NCI-H748 (cell line): ENCODE results near the gene C4orf36.
A peak's percentile ranks its signal among the peaks of the same experiment; 100 is the strongest.
"Not testable (repeated sequence)": the region's sequence is repeated elsewhere in the genome, so short reads cannot be mapped to it uniquely, and the experiment has no call there.

Experiments used
- DNase-seq: peaks from one replicate; lab custom pipeline; 2025; ENCODE audit not compliant: unreplicated experiment; lab: John Stamatoyannopoulos, UW

C4orf36 gene

GRCh38 chr4:86917212-86918039, 25.2 kb upstream of the C4orf36 start:
- DNase-seq = no peak

- DNase-seq = no peak
Measured at GRCh38 chr4:86916392-86916791, 24.2 kb upstream of the C4orf36 start.

GRCh38 chr4:86910820-86911684, 18.8 kb upstream of the C4orf36 start:
- no peak for DNase-seq

GRCh38 chr4:86910369-86910768, 18.1 kb upstream of the C4orf36 start:
- no peak for DNase-seq

GRCh38 chr4:86909546-86910295, 17.5 kb upstream of the C4orf36 start:
- no peak for DNase-seq

- DNase-seq = no peak
Measured at GRCh38 chr4:86908251-86908657, 16.0 kb upstream of the C4orf36 start.

GRCh38 chr4:86901864-86902263, 9.6 kb upstream of the C4orf36 start:
- no peak for DNase-seq

- peak; percentile 8 for DNase-seq
Measured at GRCh38 chr4:86898562-86898961, 6.3 kb upstream of the C4orf36 start.

- no peak for DNase-seq
Measured at GRCh38 chr4:86896596-86896995, 4.4 kb upstream of the C4orf36 start.

- peak; percentile 65 for DNase-seq
Measured at GRCh38 chr4:86895692-86896488, 3.7 kb upstream of the C4orf36 start.

- DNase-seq = no peak
Measured at GRCh38 chr4:86894455-86894854, 2.2 kb upstream of the C4orf36 start.

- no peak for DNase-seq
Measured at GRCh38 chr4:86893136-86893535, 914 bp upstream of the C4orf36 start.

- no peak for DNase-seq
Measured at GRCh38 chr4:86892636-86892960, 376 bp upstream of the C4orf36 start.

GRCh38 chr4:86890790-86891189, 1.4 kb downstream of the C4orf36 start:
- DNase-seq = no peak

- no peak for DNase-seq
Measured at GRCh38 chr4:86879641-86880040, 12.6 kb downstream of the C4orf36 start.

GRCh38 chr4:86878640-86879039, 13.6 kb downstream of the C4orf36 start:
- no peak for DNase-seq

GRCh38 chr4:86876894-86877685, 15.1 kb downstream of the C4orf36 start:
- DNase-seq = no peak

- not testable (repeated sequence) for DNase-seq
Measured at GRCh38 chr4:86875436-86875835, 16.8 kb downstream of the C4orf36 start.

GRCh38 chr4:86872135-86872534, 20.1 kb downstream of the C4orf36 start:
- DNase-seq = no peak
